Breast epithelium (tissue), 3 donors: ENCODE data around the gene SEC24B.

Experiments used
- CTCF ChIP-seq, 3 donors: fragments of 450-650 bp; IDR thresholded peaks; one replicate each; pipeline ENCODE4 v1.5.1; 2016 to 2017; ENCODE audit warnings: antibody characterized with exemption in 3 of 3, mild to moderate bottlenecking in 3 of 3, moderate library complexity in 3 of 3
- POLR2AphosphoS5 ChIP-seq, 3 donors: sonication (generic); formaldehyde crosslinking; IDR thresholded peaks; one replicate each; pipeline ENCODE4 v1.6.1; 2017; ENCODE audit warnings: antibody characterized with exemption in 3 of 3

GRCh38 chr4:109578846-109579245 lies 145.2 kb downstream of the SEC24B start:
- TF ChIP-seq CTCF (IDR thresholded peaks at IDR 0.05) = no peak
- TF ChIP-seq POLR2AphosphoS5 (IDR thresholded peaks at IDR 0.05) = no peak
